ENCODE measurements around the gene IFT88.

DNA sequence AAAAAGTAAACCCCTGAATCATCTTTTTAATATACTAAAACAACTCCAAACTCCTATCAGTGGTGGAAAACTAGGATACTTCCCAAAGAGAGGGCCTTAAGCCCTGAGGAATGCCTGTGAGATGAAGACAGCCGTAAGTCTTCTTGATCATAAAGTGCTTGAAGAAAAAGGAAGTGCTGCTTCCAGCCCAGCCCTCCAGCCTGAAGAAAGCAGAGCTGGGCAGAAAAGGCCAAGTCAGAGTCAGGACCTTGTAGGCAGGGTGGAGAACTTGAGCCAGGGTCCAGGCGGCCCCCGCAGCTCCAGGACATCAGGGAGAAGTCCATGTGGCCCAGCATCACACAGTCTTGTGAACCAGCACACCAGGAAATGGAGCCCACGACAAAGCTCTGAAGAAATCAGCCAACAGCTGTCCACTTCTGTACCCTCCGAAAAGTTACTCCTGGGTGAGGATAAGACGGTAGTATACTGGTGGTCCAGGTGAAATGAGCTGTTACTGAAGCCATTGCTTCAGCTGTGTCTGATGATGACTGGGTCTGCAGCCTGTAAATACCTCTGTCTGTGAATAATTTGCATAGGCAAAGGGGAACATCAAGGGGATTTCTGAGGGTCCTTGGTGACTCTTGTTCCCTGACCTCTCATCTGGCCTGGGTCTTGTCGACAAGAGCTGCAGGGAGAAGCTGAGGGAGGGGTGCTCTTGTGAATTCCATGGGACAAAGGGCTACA, 22.6 kb upstream of the IFT88 start:
- TF ChIP-seq, protein P1, sequence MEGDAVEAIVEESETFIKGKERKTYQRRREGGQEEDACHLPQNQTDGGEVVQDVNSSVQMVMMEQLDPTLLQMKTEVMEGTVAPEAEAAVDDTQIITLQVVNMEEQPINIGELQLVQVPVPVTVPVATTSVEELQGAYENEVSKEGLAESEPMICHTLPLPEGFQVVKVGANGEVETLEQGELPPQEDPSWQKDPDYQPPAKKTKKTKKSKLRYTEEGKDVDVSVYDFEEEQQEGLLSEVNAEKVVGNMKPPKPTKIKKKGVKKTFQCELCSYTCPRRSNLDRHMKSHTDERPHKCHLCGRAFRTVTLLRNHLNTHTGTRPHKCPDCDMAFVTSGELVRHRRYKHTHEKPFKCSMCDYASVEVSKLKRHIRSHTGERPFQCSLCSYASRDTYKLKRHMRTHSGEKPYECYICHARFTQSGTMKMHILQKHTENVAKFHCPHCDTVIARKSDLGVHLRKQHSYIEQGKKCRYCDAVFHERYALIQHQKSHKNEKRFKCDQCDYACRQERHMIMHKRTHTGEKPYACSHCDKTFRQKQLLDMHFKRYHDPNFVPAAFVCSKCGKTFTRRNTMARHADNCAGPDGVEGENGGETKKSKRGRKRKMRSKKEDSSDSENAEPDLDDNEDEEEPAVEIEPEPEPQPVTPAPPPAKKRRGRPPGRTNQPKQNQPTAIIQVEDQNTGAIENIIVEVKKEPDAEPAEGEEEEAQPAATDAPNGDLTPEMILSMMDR (IDR thresholded peaks at IDR 0.05; ENCODE audit: low read length): no peak
- TF ChIP-seq EZH2phosphoT487 (IDR thresholded peaks at IDR 0.05; ENCODE audit: low read length) (no peak), EZH2 (optimal IDR thresholded peaks at IDR 0.05; ENCODE audit: low read depth, low read length) (no peak)

All from MM.1S (cell line).